Lower leg skin (tissue), 4 donors: Measurements from ENCODE around the gene COX10. TPM values are rescaled to one million over a fixed set of nuclear protein-coding genes. Genes with fewer than 3 reads are reported as not detected.
"Not testable (repeated sequence)": the region's sequence is repeated elsewhere in the genome, so short reads cannot be mapped to it uniquely, and the experiment has no call there.

Source experiments
- DNase-seq, 2 donors: peaks; one replicate each; pipeline ENCODE4 v3.0.0-alpha.2; 2019; ENCODE audit warnings: low spot score in 2 of 2
- H3K4me3 ChIP-seq: fragments of 200-600 bp; sonication (generic); 2 replicates; pipeline ENCODE4 v1.5.1; 2017; ENCODE audit warnings: mild to moderate bottlenecking, low read depth; ENCODE audit not compliant: poor library complexity, severe bottlenecking
- POLR2A ChIP-seq, 2 donors: fragments of 450-650 bp; IDR thresholded peaks; one replicate each; pipeline ENCODE4 v1.6.1; 2016 to 2017; ENCODE audit warnings: antibody characterized with exemption in 2 of 2, mild to moderate bottlenecking in 1 of 2, moderate library complexity in 1 of 2
- WGBS, 2 donors: methylation state at CpG; one replicate each; pipeline ENCODE4 v1.1.5; 2018; 5-methylcytosine and 5-hydroxymethylcytosine counted together
- intact Hi-C: fragments of 100-400 bp; cut with DNase I; formaldehyde crosslinking; loops from one replicate; pipeline ENCODE4 v1.15.0; 2023; ENCODE audit warnings: low total_unique reads
- total RNA-seq, 4 donors: library from RNA; depleted of rRNA; stranded (reverse); fragments of >200 nt; gene quantifications; one replicate each; pipeline ENCODE4 v1.1.0, GENCODE V29; 2016
- TF ChIP-seq, protein P1 (sequence below), 3 donors: fragments of 450-650 bp; IDR thresholded peaks; one replicate each; pipeline ENCODE4 v1.5.1; 2016; ENCODE audit warnings: antibody characterized with exemption in 3 of 3, mild to moderate bottlenecking in 3 of 3, moderate library complexity in 2 of 3

The COX10 gene
- total RNA-seq, 4 donors from 2014 or later = 17.8 to 24.5 (median 21.6) TPM

DNA sequence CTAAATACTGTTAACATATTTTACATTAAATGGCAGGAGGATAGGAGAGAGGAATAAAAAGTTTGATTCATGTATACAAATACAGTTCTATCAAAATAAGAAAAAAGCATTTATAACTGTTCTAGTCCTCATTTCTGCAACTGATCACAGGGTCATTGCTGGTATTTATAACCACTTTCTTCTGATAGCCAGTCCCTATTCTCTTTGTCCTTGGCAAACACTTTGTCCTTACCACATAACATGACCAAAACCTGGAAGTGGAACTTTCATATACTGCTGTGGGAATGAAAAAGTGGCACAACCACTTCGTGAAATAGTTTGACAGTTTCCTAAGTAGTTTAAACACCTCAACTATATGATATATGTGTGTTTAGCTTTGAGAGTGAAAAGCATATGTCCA, 84.1 kb downstream of the COX10 start:
- no peak for DNase-seq
- WGBS, 2 donors = 79 to 95% methylated on average over 1 of the region's 1 CpG
- no peak overlapping the region for H3K4me3 ChIP-seq
- intact Hi-C loops = no loop called here
- TF ChIP-seq POLR2A (IDR thresholded peaks at IDR 0.05) = no peak
- TF ChIP-seq, protein P1, sequence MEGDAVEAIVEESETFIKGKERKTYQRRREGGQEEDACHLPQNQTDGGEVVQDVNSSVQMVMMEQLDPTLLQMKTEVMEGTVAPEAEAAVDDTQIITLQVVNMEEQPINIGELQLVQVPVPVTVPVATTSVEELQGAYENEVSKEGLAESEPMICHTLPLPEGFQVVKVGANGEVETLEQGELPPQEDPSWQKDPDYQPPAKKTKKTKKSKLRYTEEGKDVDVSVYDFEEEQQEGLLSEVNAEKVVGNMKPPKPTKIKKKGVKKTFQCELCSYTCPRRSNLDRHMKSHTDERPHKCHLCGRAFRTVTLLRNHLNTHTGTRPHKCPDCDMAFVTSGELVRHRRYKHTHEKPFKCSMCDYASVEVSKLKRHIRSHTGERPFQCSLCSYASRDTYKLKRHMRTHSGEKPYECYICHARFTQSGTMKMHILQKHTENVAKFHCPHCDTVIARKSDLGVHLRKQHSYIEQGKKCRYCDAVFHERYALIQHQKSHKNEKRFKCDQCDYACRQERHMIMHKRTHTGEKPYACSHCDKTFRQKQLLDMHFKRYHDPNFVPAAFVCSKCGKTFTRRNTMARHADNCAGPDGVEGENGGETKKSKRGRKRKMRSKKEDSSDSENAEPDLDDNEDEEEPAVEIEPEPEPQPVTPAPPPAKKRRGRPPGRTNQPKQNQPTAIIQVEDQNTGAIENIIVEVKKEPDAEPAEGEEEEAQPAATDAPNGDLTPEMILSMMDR (IDR thresholded peaks at IDR 0.05) = no peak

DNA sequence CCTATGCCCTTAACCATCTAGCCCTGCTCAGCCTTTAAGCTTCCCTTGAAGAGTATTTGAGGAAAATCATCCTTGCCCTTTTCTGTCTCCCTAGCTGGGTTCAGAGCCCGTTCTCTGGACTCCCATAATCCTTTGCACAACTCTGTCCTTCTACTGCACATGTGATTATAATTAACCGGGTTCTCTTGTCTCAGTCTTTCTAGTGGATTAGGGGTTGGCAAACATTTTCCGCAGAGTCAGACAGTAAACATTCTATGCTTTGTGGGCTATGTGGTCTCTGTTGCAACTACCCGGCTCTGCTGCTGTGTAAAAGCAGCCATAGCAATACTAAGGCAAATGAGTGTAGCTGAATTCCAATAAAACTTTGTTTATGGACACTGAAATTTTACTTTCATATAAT, 87.4 kb downstream of the COX10 start:
- no peak overlapping the region for H3K4me3 ChIP-seq
- 49 to 68% methylated on average over 4 of the region's 4 CpGs for WGBS, 2 donors
- intact Hi-C loops = no loop called here
- no peak for DNase-seq
- TF ChIP-seq, protein P1 (IDR thresholded peaks at IDR 0.05) = no peak
- TF ChIP-seq POLR2A (IDR thresholded peaks at IDR 0.05) = no peak

DNA sequence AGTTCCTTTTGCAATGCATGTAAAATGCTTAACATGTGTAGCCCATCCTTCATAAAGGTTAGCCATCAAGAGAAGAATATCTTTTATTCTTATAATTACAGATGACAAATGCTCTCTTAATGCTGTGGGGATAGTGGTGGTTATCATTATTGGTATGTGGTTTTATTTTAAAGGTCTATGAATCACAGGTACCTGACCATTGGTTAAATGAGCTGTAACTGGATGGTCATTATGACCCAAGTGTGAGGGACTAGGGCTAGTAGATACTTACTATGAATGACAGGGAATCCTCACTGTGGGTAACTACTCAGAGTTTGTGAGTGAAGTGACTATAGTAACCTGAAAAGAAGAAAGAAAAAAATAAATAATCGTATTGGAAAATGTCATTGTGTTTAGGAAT, 88.5 kb downstream of the COX10 start:
- TF ChIP-seq, protein P1 (IDR thresholded peaks at IDR 0.05) = no peak
- no peak for TF ChIP-seq POLR2A (IDR thresholded peaks at IDR 0.05)
- 97 to 100% methylated on average over 1 of the region's 1 CpG for WGBS, 2 donors
- intact Hi-C loops = no loop called here
- H3K4me3 ChIP-seq = no peak overlapping the region
- no peak for DNase-seq

DNA sequence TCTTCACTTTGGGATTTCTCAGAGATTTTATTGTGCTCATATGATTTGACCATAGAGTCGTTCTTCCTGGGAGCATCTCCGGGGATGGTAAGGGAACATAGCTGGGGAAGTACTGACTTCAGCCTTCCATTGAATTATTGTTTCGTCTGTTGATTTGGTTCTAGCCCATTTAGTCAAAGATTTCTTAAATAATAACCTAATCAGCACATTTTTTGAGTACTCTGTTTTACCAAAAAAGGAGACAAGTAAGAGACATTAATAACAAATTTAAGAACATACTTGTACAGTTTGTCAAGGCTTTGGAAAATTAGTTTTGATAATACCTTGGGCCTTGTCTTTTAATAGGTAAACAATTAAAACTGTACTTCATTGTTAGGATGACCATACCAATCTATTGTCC, 89.4 kb downstream of the COX10 start:
- 77 to 95% methylated on average over 3 of the region's 3 CpGs for WGBS, 2 donors
- no peak for DNase-seq
- TF ChIP-seq, protein P1 (IDR thresholded peaks at IDR 0.05) = no peak
- TF ChIP-seq POLR2A (IDR thresholded peaks at IDR 0.05) = no peak
- intact Hi-C loops = no loop called here
- no peak overlapping the region for H3K4me3 ChIP-seq

DNA sequence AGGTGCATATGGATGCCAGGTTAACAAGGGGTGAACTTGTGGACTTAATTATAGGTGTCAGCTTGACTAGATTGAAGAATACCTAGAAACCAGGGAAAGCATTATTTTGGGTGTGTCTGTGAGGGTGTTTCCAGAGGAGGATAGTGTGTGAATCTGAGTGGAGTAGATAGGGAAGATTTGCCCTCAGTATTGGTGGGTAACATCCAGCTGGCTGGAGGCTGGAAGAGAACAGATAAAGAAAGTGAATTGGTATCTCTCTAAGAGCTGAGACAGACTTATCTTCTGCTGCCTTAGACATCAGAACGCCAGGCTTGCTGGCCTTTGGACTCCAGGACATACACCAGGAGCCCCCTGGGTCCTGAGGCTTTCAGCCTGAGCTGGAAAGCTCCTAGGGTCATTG, 92.1 kb downstream of the COX10 start:
- H3K4me3 ChIP-seq = no peak overlapping the region
- WGBS, 2 donors = 93 to 100% methylated on average over 1 of the region's 1 CpG
- intact Hi-C loops = no loop called here
- TF ChIP-seq, protein P1 (IDR thresholded peaks at IDR 0.05) = no peak
- no peak for TF ChIP-seq POLR2A (IDR thresholded peaks at IDR 0.05)
- no peak for DNase-seq

DNA sequence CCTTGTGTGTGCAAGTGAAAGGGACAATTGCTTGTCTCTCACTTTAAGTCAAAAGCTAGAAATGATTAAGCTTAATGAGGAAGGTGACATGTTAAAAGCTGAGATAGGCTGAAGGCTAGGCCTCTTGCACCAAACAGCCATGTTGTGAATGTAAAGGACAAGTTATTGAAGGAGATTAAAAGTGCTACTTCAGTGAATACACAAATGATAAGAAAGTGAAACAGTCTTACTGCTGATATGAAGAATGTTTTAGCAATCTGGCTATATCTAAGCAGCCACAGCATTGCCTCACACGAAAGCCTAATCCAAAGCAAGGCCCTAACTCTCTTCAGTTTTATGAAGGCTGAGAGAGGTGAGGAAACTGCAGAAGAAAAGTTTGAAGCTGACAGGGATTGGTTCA, 96.3 kb downstream of the COX10 start:
- 94 to 100% methylated on average over 1 of the region's 1 CpG for WGBS, 2 donors
- intact Hi-C loops = no loop called here

DNA sequence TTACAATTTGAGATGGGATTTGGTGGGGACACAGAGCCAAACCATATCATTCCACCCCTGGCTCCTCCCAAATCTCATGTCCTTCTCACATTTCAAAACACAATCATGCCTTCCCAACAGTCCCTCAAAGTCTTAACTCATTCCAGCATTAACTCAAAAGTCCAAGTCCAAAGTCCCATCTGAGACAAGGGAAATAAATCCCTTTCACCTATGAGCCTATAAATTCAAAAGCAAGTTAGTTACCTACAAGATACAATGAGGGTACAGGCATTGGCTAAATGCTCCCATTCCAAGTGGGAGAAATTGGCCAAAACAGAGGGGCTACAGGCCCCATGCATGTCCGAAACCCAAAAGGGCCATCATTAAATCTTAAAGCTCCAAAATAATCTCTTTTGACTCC, 98.5 kb downstream of the COX10 start:
- WGBS, 2 donors = 93 to 100% methylated on average over 1 of the region's 1 CpG
- intact Hi-C loops = not testable (repeated sequence)

More for the DNA sequence above, 96.3 kb downstream of the COX10 start:
- no peak overlapping the region for H3K4me3 ChIP-seq
- TF ChIP-seq POLR2A (IDR thresholded peaks at IDR 0.05) = no peak
- TF ChIP-seq, protein P1 (IDR thresholded peaks at IDR 0.05) = no peak
- no peak for DNase-seq

More for the DNA sequence above, 98.5 kb downstream of the COX10 start:
- H3K4me3 ChIP-seq, DNase-seq: not testable (repeated sequence)
